ENCODE measurements around the gene SLC16A4.

- TF ChIP-seq CTCF (conservative IDR thresholded peaks at IDR 0.05; ENCODE audit: low read depth, low read length) (no peak), EZH2phosphoT487 (IDR thresholded peaks at IDR 0.05; ENCODE audit: borderline replicate concordance, low read length) (no peak), EZH2 (IDR thresholded peaks at IDR 0.05; ENCODE audit: low read length, unreplicated experiment) (no peak)
Observed at GRCh38 chr1:110344152-110344551, 46.7 kb downstream of the SLC16A4 start.

All from PC-3 (cell line).